HG03066 (cell line): ENCODE data around the gene CNTN4.

Experiments used
- ATAC-seq: cut with Tn5 transposase; IDR thresholded peaks from one replicate; pipeline ENCODE4 v1.9.1; 2021; ENCODE audit warnings: low read depth; ENCODE audit not compliant: unreplicated experiment

CNTN4 gene

DNA sequence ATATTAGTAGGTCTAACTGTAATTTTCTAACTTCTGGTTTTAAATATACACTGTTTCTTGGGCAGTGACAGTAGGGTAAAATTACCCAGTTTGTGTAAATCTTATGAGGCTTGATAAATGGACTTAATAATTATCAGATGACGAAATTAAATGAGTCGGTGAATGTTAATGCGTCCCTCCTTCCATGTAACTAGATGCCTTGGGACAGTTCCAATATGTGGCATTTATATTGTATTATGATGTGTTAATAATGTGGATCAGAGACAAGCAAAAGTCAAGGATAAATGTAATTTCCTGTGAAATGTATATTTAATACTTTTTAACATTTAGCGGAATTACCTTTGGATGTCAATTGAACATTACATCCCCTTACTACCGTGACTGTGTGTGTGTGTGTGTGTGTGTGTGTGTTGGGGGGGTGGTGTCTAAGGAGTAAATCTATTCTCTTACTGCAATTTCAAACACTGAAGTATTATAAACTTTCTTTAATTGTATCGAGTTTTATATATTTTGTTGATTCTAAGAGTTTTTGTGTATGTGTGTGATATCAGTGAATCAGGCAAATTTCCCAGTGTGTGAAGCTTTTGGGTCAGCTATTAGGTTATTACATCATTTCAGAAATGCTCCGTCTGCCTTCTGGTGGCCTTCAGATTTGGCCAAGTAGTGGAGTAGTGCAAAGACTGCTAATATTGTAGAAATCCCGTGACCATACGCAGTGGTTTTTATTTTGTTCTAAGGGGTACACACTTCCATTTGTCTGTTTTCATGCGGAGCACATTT is 50.1 kb downstream of the CNTN4 start:
- ATAC-seq, result no peak

DNA sequence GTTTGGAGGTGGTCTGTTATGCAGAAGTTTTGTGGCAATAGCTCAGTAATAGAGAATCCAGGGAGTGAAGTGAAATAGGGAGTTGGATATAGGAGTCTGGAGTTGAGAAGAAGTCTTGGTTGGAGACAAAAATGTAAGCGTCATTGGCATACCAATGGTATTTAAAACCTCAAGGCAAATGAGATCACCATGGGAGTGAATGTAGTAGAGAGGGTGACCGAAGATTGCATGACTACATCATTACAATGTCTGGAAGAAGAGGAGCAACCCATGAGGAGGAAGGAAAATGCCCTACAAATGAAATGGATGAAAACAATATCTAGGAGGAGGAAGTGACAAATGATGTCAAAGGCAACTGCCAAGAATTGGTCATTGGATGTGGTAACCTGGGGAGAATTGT is 54.4 kb downstream of the CNTN4 start:
- no peak for ATAC-seq

DNA sequence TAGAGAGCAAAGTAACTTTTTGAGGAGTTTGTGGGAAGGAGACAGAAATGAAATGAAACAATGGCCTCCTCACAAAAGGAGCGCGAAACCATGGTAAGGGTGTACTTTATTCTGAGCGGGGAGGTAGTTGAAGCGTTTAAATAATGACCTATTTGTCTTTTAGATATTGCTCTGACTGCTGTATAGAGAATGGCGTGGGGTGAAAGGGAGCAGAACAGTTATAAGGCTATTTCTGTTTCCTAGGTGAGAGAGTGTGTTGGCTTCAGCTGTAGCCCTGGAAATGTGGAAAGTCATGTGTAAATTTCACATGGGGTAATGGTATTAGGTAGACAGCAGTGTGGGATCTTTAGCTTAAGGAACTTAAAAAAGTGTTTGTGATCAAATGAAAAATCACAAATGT is 54.9 kb downstream of the CNTN4 start:
- ATAC-seq, result no peak

DNA sequence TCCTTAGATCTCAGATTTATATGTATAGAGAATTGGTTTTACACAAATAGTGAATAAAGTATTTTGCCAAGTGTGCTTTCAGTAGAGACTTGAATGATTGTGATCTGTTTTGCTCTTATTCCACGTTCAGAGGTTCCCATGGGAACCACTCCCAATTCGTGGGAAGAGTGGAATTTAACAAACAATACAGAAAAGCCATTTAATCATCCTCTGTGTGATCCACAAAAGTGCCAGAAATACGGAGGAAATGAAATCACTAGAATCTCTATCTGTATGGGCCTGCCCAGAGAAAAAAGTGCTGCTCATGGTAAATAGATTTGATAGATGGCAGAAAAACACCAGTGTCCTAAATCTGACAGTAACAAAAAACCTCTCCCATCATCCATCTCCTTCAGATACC is 56.0 kb downstream of the CNTN4 start:
- ATAC-seq, result no peak

DNA sequence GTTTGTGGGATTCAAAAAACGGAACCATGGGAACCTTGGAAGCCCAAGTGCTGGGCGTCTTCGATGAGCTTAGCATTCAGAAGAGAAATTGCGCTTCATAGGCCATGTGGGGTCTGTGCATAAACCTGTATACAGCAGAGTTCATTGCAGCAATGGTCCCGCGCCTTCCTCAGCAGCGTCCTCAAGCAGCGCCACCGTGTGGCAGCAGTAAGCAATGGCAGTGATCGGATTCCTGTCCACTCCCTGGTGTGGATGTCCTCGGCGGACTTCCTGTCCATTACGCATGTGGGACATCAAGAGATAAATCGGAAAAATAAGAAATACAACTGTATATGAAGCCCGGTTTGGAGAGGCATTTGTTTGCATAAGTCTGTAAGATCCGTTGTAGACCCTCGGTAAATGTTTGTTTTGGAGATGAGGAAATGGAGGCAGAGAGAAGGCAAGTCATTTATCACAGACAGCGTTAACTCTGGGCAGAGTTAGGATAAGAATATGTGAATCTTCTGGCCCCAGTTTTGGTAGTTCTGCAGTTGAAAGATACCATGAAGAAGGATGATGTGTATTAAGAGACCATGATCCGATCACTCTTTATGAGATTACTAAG is 57.7 kb downstream of the CNTN4 start:
- no peak for ATAC-seq

DNA sequence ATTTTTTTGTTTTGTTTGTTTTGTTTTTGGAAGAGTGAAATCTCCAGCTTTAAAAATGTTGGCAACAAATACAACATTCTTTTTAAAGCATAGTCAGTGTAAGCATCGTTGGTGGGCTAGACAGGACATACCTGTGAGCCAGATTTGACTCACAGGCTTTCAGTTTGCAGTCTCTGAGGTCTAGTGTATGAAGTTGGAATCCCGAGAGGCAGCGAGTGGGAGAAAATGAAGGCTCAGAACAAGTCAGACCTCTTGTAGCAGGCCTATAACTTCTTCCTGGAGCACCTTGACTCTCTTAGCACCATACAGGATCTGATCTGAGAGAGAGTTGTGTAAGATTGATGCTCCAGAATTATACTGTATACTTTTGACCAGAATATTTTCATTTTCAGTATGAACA is 60.2 kb downstream of the CNTN4 start:
- ATAC-seq, result no peak

DNA sequence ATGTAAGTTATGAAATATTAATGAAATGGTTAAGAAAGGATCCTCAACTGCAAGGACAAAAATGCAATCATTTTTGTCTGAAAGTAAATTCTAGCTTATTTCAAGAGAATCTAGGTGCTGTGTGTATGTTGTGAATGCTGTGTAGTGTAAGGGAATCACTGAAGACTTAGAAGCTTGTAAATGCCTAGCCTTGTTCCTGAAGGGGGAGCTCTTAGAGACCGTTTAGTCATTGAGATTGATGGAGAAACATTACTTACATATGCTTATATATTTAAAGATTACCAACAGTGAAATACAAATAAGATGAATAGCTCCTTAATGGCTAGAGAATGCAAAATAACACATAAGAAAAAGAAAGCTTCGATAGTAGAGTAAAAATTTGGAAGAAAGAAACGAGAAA is 67.9 kb downstream of the CNTN4 start:
- no peak for ATAC-seq

DNA sequence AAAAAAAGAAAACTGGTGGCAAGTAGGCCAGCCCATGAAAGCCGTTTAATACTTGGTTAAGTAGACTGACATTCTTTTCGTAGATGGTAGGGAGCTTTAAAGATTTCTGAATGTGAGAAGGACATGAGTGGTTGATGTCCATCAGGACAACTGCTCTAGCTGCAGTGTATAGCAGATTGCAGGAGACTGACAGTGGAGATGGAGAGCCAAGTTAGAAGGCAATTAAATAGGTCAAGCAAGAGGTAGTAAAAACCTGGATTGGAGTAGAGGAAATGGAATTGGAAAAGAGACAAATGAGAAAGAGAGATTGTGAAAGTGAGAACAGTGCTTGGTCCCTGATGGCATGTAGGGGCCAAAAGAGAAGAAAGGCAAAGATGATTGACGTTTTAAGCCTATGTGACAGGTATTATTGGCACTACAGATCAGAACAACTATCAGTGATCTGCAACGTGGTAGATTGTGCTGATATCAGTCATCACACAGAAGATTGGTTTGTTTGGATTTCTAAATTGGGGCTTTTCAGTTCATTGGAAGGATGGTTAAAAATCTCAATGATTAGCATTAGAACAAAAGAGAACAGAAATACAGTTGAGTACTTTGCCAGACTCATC is 74.0 kb downstream of the CNTN4 start:
- ATAC-seq, result no peak

DNA sequence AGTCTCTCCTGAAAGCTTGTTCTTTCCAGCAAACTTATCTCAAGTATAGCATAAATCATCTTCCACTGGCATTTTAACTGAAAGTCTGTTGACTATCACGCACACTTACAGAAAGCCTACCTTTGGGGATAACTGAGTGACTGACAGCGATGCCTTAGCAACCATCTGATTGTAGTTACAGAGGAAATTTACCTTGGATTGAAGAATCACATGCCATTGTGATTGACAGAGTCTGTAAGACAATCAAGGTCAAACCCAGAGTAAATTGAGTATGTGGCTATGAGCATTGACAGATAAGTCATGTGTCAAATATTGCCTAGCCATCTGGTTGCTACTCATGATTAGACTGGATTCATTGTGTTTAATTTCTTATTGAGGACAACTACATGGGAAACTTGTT is 82.0 kb downstream of the CNTN4 start:
- no peak for ATAC-seq

DNA sequence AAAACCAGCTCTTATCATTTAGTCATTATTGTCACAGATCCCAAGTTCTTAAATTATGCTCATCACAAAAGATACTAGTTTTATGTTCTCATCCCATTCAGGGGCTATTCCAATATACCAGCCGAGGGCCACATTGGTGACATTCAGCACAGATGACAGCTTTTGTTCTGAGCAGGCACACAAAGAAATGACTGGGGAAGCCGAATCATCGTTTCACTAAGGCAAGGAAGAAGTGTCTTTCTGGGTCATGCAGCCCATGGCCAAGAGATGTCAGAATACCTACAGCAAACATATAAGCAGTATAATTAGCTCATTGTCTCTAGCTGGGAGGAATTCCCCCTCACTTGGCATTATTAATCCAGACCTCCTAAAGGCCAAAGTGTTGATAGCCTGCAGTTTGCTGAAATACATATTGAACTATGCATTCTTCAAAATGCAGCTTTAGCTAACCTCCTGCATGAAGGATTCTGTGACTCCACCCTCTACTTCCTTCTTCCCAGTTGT is 100.2 kb downstream of the CNTN4 start:
- no peak for ATAC-seq

DNA sequence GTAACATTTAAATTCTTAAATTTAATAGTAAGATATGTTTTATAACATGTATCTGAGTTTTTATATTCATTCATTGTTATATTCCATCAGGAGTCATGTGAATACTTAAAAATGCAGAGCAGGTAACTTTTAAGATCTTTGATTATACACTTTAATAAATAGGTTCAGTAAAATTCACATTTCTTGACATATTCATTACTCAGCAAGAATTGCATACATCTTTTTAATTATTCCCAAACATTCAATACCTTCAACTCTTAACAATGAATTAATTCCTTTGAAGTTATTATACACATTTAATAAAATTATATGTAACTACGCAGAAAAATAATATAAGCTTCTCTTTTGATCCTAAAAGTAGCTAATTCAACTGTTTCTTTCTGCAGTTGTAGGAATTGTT is 105.4 kb downstream of the CNTN4 start:
- ATAC-seq, result no peak

DNA sequence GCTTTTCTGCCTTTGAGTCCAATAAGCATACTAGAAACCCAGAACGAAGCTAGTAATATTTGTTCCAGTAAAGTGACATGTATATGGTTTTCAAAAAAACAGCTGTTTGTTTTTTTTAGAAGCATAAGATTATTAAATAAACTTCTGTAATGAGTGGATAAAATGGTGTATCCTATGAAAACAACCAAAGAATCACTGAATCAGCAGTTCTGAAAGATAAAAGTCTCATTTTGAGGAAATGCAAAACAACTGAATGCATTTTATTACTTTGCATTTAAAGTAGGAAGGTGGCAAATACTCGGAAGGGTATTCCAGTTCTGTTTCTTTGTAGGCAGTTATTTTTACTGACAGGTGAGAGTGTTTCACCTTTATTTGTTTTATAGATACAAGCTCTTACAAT is 107.0 kb downstream of the CNTN4 start:
- no peak for ATAC-seq

DNA sequence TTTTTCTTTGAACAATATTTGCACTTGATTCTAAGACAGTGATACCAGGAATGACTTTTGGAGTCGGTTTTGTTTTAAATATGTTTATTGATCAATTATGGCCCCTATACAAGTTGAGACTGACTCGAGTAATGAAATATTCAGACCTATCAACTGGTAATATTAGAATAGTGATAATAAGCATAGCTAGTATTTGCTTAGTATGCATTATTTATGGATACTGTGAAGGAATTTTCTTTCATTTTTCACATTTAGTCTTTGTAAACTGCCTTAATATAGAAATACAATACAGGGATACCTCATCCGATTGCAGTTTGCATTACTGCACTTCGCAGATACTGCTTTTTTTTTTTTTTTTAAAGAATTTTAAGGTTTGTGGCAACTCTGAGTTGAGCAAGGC is 107.9 kb downstream of the CNTN4 start:
- ATAC-seq, result no peak

DNA sequence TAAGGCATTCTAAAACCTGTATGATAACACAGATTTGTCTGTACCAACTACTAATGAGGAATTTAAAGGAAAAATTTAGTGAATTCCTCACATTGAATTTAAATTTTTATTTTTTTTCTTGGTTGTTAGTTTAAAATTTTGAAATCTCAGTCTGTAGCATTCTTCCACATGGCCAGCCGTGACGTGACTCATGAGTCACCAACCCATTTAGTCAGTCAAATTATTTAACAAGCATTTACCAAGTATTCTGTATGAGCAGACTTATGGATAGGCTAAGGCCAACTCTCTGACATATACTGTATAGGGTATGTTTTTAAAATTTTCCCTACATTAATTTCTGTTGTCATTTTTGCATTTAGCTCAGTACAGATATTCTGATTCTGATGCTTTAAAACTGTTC is 112.9 kb downstream of the CNTN4 start:
- no peak for ATAC-seq

DNA sequence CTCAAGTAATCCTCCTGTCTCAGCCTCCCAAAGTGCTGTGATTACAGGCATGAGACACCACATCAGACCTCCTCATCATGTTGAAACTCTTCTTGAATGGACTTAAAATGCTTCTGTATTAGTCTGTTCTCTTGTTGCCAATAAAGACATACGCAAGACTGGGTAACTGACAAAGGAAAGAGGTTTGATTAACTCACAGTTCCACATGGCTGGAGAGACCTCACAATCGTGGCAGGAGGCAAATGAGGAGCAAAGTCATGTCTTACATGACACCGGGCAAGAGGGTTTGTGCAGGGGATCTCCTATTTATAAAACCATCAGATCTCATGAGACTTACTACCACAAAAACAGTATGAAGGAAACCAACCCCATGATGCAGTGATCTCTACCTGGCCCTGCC is 113.5 kb downstream of the CNTN4 start:
- ATAC-seq, result no peak

DNA sequence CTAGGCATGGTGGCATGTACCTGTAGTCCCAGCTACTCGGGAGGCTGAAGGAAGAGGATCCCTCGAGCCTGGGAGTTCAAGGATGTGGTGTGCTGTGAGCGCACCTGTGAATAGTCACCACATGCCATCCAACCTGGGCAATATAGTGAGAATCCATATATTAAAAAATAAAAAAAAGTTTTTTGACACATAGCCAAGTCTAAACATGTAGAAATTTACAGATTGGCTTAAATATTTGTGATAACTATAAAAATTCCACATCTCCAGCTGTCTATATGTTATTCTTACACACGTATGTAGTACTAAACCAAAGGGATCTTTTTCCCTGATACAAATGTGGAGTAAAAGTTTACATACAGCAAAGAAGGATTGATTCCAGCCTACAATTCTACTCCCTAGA is 119.7 kb downstream of the CNTN4 start:
- no peak for ATAC-seq

DNA sequence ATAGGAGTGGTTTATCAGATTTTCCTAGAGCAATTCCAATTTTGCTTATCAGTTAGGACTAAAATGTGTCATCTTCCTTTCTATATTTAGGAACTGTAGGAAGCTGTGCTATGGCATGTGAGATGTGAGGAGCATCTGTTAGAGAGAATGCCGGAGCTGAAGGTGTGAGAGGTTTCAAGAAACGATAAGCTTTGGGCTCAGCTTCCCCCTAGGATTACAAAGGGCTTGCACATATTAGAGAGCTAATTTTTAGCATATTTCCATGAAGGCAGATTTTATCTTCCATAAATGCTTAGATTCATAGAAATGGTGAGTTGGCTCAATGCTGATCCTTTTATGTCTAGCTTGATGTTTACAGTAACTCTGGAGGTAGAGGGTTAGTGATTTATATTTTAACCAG is 120.2 kb downstream of the CNTN4 start:
- no peak for ATAC-seq

DNA sequence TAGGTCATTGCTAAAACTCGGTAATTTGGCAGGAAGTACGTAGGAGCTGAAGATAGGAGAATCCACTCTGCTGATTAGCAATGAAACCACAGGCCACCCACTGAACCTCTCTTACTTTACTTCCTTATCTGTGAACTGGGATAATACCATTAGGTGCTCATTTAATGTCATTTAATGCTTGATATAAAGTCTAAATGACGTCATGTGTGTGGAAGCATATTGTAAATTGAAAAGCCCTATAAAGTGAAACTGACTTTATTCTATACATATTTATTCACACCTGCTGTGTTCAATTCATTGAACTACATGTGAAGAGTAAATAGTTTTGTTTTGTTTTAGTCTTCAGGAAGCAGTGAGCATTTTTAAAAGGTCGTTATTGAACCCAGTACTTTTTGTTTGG is 137.5 kb downstream of the CNTN4 start:
- no peak for ATAC-seq

DNA sequence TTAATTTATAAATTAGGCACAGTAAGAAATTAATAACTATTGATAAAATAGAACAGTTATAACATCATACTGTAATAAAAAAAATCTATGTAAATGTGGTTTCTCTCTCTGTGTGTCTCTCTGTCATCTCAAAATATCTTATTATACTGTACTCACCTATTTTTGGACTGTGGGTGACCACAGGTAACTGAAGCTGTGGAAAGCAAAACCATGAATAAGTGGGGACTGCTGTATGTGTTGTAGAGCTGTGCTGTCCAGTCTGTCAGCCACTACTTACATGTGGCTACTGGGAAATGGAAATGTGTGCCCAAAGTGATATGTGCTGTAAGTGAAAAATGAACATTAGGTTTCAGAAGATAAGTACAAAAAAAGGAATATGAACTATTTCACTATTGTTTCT is 145.5 kb downstream of the CNTN4 start:
- no peak for ATAC-seq

DNA sequence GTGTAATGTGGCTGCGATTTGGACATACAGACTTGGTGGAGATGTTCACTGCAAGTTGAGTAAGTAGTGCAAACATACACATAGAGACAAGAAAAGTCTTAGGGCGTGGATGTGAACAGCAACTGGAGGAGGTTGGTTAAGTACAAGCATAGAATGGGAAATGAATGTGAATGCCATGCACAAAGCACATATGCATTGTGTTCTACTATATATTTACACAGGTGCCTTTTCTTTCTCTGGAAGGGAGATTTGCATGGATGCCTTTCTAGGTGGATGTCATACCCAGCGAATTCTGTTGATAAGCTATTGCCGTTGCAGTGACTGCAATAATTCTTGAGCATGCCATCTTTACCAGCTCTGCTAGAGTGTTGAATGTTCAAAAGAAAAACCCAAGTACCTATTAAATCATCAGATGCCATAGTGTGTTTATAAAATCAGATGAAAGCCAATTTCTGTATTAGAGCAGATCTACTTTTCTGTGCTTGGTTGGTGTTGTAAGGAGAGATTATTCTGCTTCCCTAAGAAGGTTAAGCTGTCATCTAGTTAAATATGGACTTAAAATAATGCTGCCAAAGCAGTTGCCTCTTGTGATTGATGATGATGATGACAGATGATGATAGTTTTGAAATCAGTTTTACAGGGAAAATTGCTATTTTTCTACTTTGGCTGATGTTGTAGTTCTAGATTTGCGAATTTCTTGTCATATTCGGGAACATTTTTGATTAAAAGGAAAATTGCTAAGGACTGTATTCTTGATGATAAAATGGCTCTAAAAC is 148.4 kb downstream of the CNTN4 start:
- no peak for ATAC-seq

DNA sequence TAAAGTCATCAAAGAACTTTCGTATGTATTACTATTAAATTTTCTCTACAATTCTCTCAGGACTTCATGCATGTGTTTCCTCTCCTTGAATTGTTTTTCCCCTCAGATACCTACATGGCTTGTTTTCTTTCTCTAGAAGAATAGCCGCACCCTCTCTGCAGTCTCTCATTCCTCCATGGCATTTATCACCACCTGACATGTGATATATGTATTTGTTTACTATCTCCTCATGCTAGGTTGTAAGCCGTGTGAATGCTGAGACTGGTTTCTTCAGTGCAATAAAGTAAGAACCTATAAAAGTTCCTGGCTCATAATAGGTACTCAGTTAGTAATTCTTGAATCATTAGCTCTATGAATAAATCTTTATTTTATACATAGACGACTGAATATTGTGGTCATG is 149.2 kb downstream of the CNTN4 start:
- ATAC-seq, result no peak
